Spleen (tissue), 11 donors: ENCODE results near the gene SLC22A23. TPM values are rescaled to one million over a fixed set of nuclear protein-coding genes. Genes with fewer than 3 reads are reported as not detected.

Source experiments
- DNase-seq: peaks from one replicate; pipeline ENCODE4 v3.0.0-alpha.2; 2020
- H3K27ac ChIP-seq, 8 donors: fragments of 200-600 bp; sonication (generic) in 7 of 8; 1 replicate in 4 of 8; 2 replicates in 4 of 8; pipeline versions ENCODE4 v1.5.0 to v1.8.0; 2016 to 2021; ENCODE audit warnings: inconsistent platforms in 4 of 8, mild to moderate bottlenecking in 4 of 8, moderate library complexity in 1 of 8
- H3K27me3 ChIP-seq, 7 donors: fragments of 200-600 bp; sonication (generic) in 6 of 7; replicated peaks in 1 of 7; 1 replicate in 4 of 7; 2 replicates in 3 of 7; pipeline versions ENCODE4 v1.5.0 to v1.8.0; 2016 to 2021; ENCODE audit warnings: inconsistent platforms in 3 of 7, mild to moderate bottlenecking in 1 of 7
- H3K36me3 ChIP-seq, 6 donors: fragments of 200-600 bp; sonication (generic) in 5 of 6; 1 replicate in 4 of 6; 2 replicates in 2 of 6; pipeline versions ENCODE4 v1.5.0 to v1.8.0; 2016 to 2021; ENCODE audit warnings: inconsistent platforms in 2 of 6
- H3K4me1 ChIP-seq, 6 donors: fragments of 200-600 bp; sonication (generic) in 5 of 6; 1 replicate in 3 of 6; 2 replicates in 3 of 6; pipeline versions ENCODE4 v1.5.0 to v1.8.0; 2016 to 2021; ENCODE audit warnings: inconsistent platforms in 3 of 6
- H3K4me3 ChIP-seq, 8 donors: fragments of 200-600 bp; sonication (generic) in 7 of 8; 1 replicate in 4 of 8; 2 replicates in 4 of 8; pipeline versions ENCODE4 v1.5.0 to v1.8.0; 2016 to 2021; ENCODE audit warnings: inconsistent platforms in 4 of 8, mild to moderate bottlenecking in 4 of 8, moderate library complexity in 2 of 8
- H3K9me3 ChIP-seq, 8 donors: fragments of 200-600 bp; sonication (generic) in 7 of 8; 1 replicate in 4 of 8; 2 replicates in 4 of 8; pipeline versions ENCODE4 v1.5.0 to v1.8.0; 2016 to 2021; ENCODE audit warnings: inconsistent platforms in 4 of 8
- POLR2A ChIP-seq, 3 donors: fragments of 450-650 bp; IDR thresholded peaks; one replicate each; pipeline ENCODE4 v1.5.1; 2017; ENCODE audit warnings: antibody characterized with exemption in 3 of 3, mild to moderate bottlenecking in 1 of 3
- POLR2AphosphoS5 ChIP-seq, 3 donors: sonication (generic); formaldehyde crosslinking; IDR thresholded peaks; one replicate each; pipeline ENCODE4 v1.5.1; 2017; ENCODE audit warnings: antibody characterized with exemption in 3 of 3
- WGBS, 5 donors: extraction: QIAGEN DNeasy Blood & Tissue Kit in 3 of 5; methylation state at CpG; one replicate each; pipeline versions ENCODE4 v1.1.5 to v1.1.7; 2013 to 2018; 5-methylcytosine and 5-hydroxymethylcytosine counted together
- intact Hi-C: fragments of 100-400 bp; cut with DNase I; formaldehyde crosslinking; loops from one replicate; pipeline ENCODE4 v1.15.0; 2023; ENCODE audit warnings: low total_unique reads
- polyA plus RNA-seq, 3 donors: library from polyadenylated mRNA; stranded (reverse); fragments of 200-250 nt; gene quantifications; one replicate each; pipeline ENCODE4 v1.2.1, GENCODE V29; 2013
- total RNA-seq, 7 donors: library from RNA; depleted of rRNA in 3 of 7; stranded (reverse); fragments of >200 nt in 3 of 7; fragmentation: NEBNext Ultra II Directional in 4 of 7; extraction: Animal tissue kit (Norgen Biotek cat#: 25700) in 4 of 7; gene quantifications; one replicate each; pipeline versions ENCODE4 v1.1.0 to v1.2.1, GENCODE V29; 2016 to 2021
- TF ChIP-seq, protein P1 (sequence below), 11 experiments: fragments of 200-600 bp in 7 of 11; fragments of 450-650 bp in 4 of 11; sonication (generic) in 4 of 11; IDR thresholded peaks in 8 of 11; conservative IDR thresholded peaks in 3 of 11; 1 replicate in 7 of 11; 2 replicates in 4 of 11; pipeline versions ENCODE4 v1.4.0 to v1.8.0; 2016 to 2021; ENCODE audit warnings: antibody characterized with exemption in 11 of 11, inconsistent platforms in 4 of 11, mild to moderate bottlenecking in 1 of 11
- donor health status: healthy with polysubstance abuse.
- donor health status: DM: no; HTN: no; CAD: no; lungs with moderate emphysema.
- donor health status: DM: no; HTN: no; CAD: no.
- donor health status: Bipolar disorder and iron deficiency.
- donor health status: healthy.
- donor health status: DM: no; HTN: no; CAD: no.
- donor health status: DM: yes; HTN: yes; CAD: no.

SLC22A23 gene
- total and polyA plus RNA-seq, 10 donors: 1.9 to 22.6 (median 18.3) TPM

DNA sequence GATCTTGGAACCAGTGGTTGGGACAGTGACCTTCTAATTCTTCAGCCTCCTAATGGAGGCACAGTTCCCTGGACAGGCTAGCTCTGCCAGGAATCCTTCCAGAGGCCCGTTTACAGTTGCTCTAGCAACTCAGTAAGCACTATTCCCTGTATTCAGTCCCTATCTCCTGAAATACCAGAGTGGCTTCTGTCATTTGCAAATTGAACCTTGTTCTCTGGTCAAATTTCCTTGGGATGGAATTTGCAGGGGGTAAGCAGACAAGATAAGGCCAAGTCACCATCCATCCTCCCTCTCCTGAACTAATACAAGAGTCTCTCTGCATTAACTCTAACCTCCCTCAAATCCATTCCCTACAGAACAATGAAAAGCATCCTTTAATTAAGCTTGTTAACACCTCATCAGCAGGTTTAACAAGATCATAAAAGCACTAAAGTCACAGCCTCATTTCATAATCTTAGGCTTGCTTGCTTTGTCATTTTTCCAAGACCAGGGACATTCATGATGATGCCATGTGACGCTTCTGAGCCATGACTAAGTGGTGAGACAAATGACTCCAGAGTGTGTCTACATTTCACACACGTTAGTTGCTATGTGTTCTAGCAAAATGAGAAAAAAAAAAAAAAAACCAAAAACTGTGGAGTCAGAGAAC is 37.1 kb downstream of the SLC22A23 start:
- no peak overlapping the region for H3K27ac ChIP-seq

DNA sequence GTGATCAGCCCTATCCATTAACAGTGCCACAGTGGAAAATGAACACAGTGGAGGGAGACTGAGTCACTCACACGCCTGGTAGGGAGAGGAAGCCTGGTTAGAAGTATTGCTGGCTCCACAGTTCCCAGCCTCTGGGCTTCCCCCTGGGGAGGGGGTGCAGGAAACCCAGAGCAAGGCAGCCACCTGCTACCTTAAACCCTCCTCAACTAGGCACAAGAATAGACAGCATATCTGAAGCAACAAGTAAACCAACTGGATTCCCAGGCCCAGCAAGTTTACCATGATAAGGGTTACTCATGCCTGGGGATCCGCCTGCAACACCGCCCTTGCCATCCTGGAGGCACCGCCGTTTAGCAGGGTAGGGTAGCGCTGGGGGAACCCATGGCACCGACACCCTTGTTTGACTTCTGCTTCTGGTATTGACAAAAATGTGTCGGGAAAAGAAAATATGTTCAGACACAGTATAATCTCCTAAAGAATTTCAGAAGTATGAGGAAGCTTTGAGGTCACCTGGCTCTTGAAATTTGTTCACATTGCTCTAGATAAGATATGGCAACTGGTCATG is 38.3 kb downstream of the SLC22A23 start:
- H3K27ac ChIP-seq: no peak overlapping the region
- 76 to 93% (median 91%) methylated on average over 8 of the region's 8 CpGs for WGBS, 5 donors
- peaks cover 0 to 8% (median 0%) of the 10 kb centered on the region in 6 donors for H3K4me1 ChIP-seq
- no peaks in the 10 kb centered on the region for H3K36me3 ChIP-seq
- intact Hi-C loops: no loop called here
- H3K9me3 ChIP-seq: no peaks in the 10 kb centered on the region
- peaks cover 0 to 20% (median 0%) of the 10 kb centered on the region in 7 donors for H3K27me3 ChIP-seq
- no peak overlapping the region for H3K4me3 ChIP-seq
- no peak for DNase-seq
- TF ChIP-seq, protein P1, sequence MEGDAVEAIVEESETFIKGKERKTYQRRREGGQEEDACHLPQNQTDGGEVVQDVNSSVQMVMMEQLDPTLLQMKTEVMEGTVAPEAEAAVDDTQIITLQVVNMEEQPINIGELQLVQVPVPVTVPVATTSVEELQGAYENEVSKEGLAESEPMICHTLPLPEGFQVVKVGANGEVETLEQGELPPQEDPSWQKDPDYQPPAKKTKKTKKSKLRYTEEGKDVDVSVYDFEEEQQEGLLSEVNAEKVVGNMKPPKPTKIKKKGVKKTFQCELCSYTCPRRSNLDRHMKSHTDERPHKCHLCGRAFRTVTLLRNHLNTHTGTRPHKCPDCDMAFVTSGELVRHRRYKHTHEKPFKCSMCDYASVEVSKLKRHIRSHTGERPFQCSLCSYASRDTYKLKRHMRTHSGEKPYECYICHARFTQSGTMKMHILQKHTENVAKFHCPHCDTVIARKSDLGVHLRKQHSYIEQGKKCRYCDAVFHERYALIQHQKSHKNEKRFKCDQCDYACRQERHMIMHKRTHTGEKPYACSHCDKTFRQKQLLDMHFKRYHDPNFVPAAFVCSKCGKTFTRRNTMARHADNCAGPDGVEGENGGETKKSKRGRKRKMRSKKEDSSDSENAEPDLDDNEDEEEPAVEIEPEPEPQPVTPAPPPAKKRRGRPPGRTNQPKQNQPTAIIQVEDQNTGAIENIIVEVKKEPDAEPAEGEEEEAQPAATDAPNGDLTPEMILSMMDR (IDR thresholded peaks at IDR 0.05 in 8 of 11, conservative IDR thresholded peaks at IDR 0.05 in 3 of 11): no peak
- no peak for TF ChIP-seq POLR2AphosphoS5 (IDR thresholded peaks at IDR 0.05)

More for the DNA sequence above, 37.1 kb downstream of the SLC22A23 start:
- Histone ChIP-seq H3K27me3 (peaks cover 0 to 28% (median 0%) of the 10 kb centered on the region in 7 donors), H3K4me1 (peaks cover 0 to 3% (median 0%) of the 10 kb centered on the region in 6 donors), H3K4me3 (no peak overlapping the region), H3K36me3 (no peaks in the 10 kb centered on the region), H3K9me3 (no peaks in the 10 kb centered on the region)
- intact Hi-C loops: no loop called here
- TF ChIP-seq, protein P1 (IDR thresholded peaks at IDR 0.05 in 8 of 11, conservative IDR thresholded peaks at IDR 0.05 in 3 of 11): no peak
- TF ChIP-seq POLR2A (IDR thresholded peaks at IDR 0.05) (no peak), POLR2AphosphoS5 (IDR thresholded peaks at IDR 0.05) (no peak)
- no peak for DNase-seq
- 73 to 93% (median 87%) methylated on average over 3 of the region's 3 CpGs for WGBS, 5 donors

DNA sequence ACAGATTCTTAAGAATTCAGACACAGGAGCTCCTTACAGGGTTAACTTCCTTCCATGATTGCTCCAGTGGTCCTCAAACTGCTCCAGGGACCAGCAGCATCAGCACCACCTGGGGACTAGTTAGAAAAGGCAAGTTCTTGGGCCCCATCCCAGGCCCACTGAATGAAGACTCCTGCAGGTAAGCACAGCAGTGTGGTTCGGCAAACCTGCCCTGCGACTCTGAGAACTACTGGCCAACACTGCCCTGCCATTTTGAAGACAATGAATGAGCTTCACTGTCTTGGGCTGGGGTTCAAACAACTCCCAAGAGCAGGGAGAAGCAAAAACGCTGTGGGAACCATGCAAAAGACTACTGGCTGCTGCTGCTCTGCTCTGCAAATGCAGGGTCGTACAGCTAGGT is 39.4 kb downstream of the SLC22A23 start:
- 81 to 95% (median 88%) methylated on average over 4 of the region's 4 CpGs for WGBS, 5 donors
- TF ChIP-seq POLR2AphosphoS5 (IDR thresholded peaks at IDR 0.05) (no peak), POLR2A (IDR thresholded peaks at IDR 0.05) (no peak)
- TF ChIP-seq, protein P1 (IDR thresholded peaks at IDR 0.05 in 8 of 11, conservative IDR thresholded peaks at IDR 0.05 in 3 of 11): no peak

DNA sequence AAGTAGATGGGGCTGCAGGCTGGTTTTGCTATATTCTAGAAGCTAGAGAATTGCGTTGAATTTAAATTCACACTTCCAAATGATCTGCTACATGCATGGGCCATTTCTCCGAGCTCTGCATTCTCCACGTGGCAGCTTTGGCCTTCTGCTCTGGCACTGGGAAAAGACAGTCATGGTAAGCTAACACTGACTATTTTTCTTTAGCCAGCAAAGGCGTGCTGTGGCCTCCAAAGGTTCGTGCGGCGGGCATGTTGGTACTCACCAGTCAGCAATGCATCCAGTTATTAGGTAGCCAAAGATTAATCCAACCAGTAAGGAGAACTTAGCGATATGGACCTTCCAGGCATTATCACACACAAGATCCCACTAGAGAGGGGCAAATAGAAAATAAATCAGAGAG is 41.4 kb downstream of the SLC22A23 start:
- 90 to 96% (median 91%) methylated on average over 8 of the region's 8 CpGs for WGBS, 5 donors
- intact Hi-C loops: no loop called here
- no peaks in the 10 kb centered on the region for H3K36me3 ChIP-seq
- H3K9me3 ChIP-seq: peaks cover 0 to 6% (median 0%) of the 10 kb centered on the region in 8 donors
- H3K27me3 ChIP-seq: peaks cover 0 to 15% (median 0%) of the 10 kb centered on the region in 7 donors
- H3K4me3 ChIP-seq: no peak overlapping the region
- no peak for DNase-seq
- TF ChIP-seq POLR2A (IDR thresholded peaks at IDR 0.05) (no peak), POLR2AphosphoS5 (IDR thresholded peaks at IDR 0.05) (no peak)
- TF ChIP-seq, protein P1 (IDR thresholded peaks at IDR 0.05 in 8 of 11, conservative IDR thresholded peaks at IDR 0.05 in 3 of 11): no peak
- H3K4me1 ChIP-seq: peaks cover 0 to 15% (median 0%) of the 10 kb centered on the region in 6 donors
- H3K27ac ChIP-seq: no peak overlapping the region

More for the DNA sequence above, 39.4 kb downstream of the SLC22A23 start:
- intact Hi-C loops: no loop called here
- Histone ChIP-seq H3K36me3 (no peaks in the 10 kb centered on the region), H3K27me3 (peaks cover 0 to 20% (median 0%) of the 10 kb centered on the region in 7 donors), H3K9me3 (peaks cover 0 to 4% (median 0%) of the 10 kb centered on the region in 8 donors), H3K4me3 (no peak overlapping the region), H3K4me1 (peaks cover 0 to 8% (median 0%) of the 10 kb centered on the region in 6 donors), H3K27ac (no peak overlapping the region)
- no peak for DNase-seq
